GM19351 (cell line): ENCODE data around the gene CENPU.
A peak's percentile ranks its signal among the peaks of the same experiment; 100 is the strongest.
"Not testable (repeated sequence)": the region's sequence is repeated elsewhere in the genome, so short reads cannot be mapped to it uniquely, and the experiment has no call there.

ENCODE experiments used
- ATAC-seq: cut with Tn5 transposase; IDR thresholded peaks from one replicate; pipeline ENCODE4 v1.9.1; 2021; ENCODE audit warnings: mild to moderate bottlenecking, moderate library complexity; ENCODE audit not compliant: unreplicated experiment

CENPU gene

GRCh38 chr4:184752496-184753275 is 18.8 kb upstream of the CENPU start:
- no peak for ATAC-seq

DNA sequence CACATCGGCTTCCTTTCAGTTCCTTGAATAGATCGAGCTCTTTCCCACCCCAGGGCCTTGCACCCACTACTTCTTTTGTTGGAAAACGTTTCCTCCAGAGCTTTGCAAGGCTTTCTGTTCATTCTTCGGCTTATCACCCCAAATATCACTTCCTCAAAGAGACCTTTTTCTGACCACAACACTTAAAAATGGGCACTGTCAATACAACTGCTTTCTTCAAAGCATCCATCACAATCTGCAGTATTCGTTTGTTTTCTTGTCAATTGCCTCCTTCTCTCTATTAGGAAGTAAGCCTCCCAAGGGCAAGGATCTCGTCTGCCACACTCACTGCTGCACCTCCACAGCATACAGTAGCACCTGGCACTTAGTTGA is 17.7 kb upstream of the CENPU start:
- ATAC-seq = no peak

GRCh38 chr4:184750926-184751584 is 17.2 kb upstream of the CENPU start:
- no peak for ATAC-seq

DNA sequence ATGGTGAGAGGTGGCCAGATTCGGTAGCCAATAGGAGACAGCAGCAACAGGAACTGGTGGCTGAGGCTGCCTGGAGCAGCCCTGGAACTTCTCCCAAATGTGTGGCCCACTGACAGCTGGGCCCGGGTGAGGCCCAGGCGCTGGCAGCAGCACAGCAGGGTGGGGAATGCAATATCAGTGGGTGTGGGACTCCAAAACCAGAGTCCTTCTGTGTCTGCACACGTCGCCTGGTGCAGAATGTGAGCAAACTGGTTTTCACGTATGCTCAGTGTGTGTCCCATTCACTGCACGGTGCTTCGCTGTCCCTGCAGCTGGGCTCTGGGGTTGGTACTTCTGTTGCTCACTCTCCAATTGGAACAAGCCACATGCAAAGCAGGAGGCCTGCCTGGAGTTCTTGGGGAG is 14.4 kb upstream of the CENPU start:
- ATAC-seq = no peak

DNA sequence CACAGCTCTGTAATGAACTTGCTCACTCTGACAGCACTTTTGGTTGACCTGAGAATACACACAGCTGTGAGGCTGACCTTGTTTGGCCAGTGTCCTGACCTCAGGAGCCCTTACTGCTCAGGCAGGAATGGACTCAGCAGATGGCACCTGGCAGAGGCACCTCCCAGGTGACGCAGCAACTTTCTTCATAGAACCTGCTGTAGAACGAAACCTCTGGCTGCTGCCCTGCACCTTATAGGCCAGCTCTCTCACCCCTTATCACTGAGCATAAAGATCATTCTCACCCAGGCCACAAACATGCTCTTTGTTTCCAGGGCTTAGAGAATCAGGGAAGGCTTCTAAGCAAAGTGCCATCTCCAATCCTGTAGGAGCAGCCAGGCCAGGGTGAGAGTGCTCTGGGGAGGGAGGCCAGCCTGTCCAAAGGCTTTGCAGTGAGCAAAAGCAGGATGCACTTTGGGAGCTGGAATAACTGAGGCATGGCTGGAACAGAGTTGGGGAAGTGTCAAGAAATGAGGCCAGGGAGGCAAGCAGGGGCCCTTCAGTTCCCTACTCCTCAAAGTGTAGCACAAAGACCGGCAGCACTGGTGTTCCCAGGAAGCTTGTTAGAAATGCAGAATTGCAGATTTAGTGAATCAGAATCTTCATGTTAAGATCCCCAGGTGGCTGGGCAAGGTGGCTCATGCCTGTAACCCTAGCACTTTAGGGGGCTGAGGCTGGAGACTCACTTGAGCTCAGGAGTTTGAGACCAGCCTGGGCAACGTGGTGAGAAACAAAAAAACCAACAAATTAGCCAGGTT is 13.3 kb upstream of the CENPU start:
- ATAC-seq = no peak

DNA sequence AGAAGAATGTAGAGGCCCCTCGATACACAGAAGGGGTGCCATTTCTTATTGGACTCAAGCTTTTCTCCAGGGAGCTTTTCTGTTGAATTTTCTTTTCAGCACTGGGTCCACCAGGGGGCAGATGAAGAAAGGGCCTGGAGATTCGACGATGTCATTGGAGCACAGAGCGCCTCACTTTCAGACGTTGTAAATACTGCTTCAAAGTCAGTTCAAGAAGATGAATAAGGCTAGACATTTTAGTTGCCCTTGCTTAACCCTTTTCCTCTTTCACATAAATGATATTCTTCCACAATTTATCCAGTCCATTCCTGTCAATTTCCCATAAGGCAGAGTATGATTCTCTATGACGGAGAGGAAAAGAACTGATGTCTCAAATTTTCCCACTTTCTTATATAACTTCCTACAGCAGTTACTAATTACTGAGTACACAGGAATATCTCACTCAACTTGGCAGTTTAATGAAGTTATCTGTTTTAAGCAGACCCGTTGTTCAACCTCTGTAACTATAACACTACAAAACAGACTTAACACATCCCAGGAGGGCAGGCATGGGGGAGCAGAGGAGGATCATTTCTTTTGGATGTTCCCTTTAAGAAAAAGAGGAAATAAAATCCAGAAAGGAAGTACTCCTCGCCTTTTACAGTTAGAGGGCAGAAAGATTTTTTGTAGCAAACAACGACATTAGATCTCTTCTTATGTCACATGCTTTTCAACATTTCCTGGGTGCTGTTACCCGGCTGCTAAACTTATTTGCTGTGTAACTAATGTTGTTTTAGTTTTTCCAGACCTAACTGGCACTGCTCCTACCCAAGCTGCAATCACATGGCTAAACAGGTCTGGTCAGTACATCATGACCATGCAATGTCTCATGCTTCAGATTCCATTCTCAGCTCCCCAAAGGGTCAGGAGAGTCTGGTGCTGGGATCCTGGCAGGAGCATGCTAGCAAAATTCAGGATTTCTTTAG is 12.2 kb upstream of the CENPU start:
- peak; percentile 78 for ATAC-seq

DNA sequence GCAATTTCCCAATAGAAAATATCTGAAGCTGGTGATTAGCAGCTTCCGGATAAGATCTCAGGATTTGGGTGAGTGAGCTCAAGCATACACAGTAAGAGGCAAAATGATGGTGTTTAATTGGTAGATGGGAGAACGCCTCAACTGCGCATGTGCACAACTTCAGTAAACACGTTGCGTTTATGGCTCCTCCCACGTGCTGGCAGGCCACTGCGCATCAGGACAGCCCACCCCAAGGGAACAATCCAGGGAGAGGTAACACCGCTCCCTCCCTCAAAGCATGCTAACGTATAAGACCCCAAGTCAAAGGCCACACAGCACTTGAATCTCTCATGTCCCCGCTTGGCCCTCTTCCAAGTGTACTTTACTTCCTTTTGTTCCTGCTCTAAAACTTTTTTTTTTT is 10.3 kb upstream of the CENPU start:
- ATAC-seq = no peak

- no peak for ATAC-seq
These were observed 9.8 kb upstream of the CENPU start for GRCh38 chr4:184743650-184744049.

DNA sequence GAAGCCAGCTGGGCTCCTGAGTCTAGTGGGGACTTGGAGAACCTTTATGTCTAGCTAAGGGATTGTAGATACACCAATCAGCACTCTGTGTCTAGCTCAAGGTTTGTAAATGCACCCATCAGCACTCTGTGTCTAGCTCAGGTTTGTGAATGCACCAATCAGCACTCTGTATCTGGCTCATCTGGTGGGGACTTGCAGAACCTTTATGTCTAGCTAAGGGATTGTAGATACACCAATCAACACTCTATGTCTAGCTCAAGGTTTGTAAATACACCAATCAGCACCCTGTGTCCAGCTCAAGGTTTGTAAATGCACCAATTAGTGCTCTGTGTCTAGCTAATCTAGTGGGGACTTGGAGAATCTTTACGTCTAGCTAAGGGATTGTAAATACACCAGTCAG is 7.8 kb upstream of the CENPU start:
- not testable (repeated sequence) for ATAC-seq

GRCh38 chr4:184740980-184741391 is 7.1 kb upstream of the CENPU start:
- ATAC-seq = no peak

DNA sequence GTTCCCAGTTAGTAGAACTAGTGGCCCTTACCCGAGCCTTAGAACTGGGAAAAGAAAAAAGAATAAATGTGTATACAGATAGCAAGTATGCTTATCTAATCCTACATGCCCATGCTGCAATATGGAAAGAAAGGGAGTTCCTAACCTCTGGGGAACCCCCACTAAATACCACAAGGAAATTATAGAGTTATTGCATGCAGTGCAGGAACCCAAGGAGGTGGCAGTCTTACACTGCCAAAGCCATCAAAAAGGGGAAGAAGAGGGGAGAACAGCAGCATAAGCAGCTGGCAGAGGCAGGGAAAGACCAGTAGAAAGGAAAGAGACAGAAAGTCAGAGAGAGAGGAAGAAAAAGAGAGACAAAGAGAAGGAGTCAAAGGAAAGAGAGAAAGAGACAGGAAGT is 5.7 kb upstream of the CENPU start:
- not testable (repeated sequence) for ATAC-seq

- no peak for ATAC-seq
These were observed 862 bp upstream of the CENPU start for GRCh38 chr4:184734758-184735157.

DNA sequence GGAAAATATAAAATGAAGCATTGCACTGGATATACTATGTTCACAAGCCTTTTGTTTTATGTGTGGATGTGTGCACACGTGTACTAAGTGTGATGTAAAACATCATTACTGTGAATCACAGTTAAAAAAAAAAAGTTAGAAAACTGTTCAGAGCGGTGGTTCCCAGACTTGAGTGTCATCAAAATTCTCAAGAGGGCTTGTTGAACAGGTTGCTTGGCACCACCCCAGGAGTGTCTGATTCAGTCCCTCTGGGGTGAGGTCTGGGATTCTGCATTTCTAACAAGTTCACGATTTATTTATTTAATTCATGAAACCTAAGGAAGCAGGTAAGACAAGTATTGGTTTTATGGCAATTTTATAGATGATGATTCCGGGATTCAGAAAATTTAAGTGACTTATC is 1.8 kb downstream of the CENPU start:
- ATAC-seq = no peak

GRCh38 chr4:184731056-184731455 is 2.8 kb downstream of the CENPU start:
- no peak for ATAC-seq

DNA sequence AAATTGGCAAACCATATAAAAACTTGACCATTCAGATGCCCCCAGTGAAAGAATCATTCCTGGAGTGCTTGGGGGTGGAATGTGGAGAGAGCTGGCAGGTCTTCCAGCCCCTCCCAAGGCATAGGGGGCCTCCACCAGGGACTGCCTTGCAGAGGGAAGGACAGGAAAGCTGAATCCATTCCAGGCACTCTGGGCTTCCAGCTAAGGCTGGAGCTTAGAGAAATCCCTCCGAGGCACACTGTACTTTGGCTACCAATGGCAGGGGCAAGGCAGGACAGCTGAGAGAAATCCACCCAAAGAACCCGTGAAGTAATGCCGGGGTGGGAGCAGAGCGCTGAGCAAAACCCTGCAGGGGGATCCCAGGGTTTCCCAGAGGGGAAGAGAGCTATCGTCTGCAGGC is 4.0 kb downstream of the CENPU start:
- ATAC-seq = no peak

- no peak for ATAC-seq
These were observed 5.0 kb downstream of the CENPU start for GRCh38 chr4:184728858-184729257.

GRCh38 chr4:184727430-184727829 is 6.5 kb downstream of the CENPU start:
- no peak for ATAC-seq

GRCh38 chr4:184722798-184723197 is 11.1 kb downstream of the CENPU start:
- no peak for ATAC-seq

DNA sequence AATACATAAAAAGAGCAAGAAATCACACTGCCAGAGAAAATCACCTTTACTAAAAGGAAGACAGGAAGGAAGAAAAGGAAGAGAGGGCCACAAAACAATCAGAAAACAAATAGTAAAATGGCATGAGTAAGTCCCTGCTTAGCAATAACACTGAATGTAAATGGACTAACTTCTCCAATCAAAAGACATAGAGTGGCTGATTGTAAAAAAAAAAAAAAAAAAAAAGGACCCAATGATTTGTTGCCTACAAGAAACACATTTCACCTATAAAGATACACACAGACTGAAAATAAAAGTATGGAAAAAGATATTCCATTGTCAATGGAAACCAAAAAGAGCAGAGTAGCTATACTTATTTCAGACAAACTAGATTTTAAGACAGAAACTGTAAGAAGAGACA is 12.6 kb downstream of the CENPU start:
- ATAC-seq = no peak

- ATAC-seq = no peak
These were observed 14.5 kb downstream of the CENPU start for GRCh38 chr4:184719407-184719806.

- ATAC-seq = no peak
These were observed 18.4 kb downstream of the CENPU start for GRCh38 chr4:184715526-184715925.
